GM12891 (cell line): ENCODE results near the gene NCR1.
"Not testable (repeated sequence)": the region's sequence is repeated elsewhere in the genome, so short reads cannot be mapped to it uniquely, and the experiment has no call there.

Experiments used
- DNase-seq: peaks from one replicate; pipeline ENCODE4 v3.0.0; 2011; ENCODE audit warnings: low spot score; ENCODE audit not compliant: insufficient read length
- FAIRE-seq: peaks from 2 replicates; lab custom pipeline; 2011; peaks lifted over from hg19 to GRCh38; lab: Jason Lieb, UNC
- PAX5 ChIP-seq: IDR thresholded peaks from 2 replicates; pipeline ENCODE4 v1.6.1; 2011; ENCODE audit warnings: low read length, moderate library complexity, mild to moderate bottlenecking; ENCODE audit not compliant: insufficient read depth, severe bottlenecking
- POLR2A ChIP-seq: IDR thresholded peaks from 2 replicates; pipeline ENCODE4 v1.6.1; 2011; ENCODE audit warnings: low read depth, low read length, control low read depth
- POLR2AphosphoS5 ChIP-seq: IDR thresholded peaks from 2 replicates; pipeline ENCODE4 v1.6.1; 2011; ENCODE audit warnings: low read depth, low read length, control low read depth
- POU2F2 ChIP-seq: IDR thresholded peaks from 2 replicates; pipeline ENCODE4 v1.6.1; 2011; ENCODE audit warnings: low read depth, mild to moderate bottlenecking, control low read depth, low read length, moderate library complexity
- SPI1 ChIP-seq: IDR thresholded peaks from 2 replicates; pipeline ENCODE4 v1.6.1; 2011; ENCODE audit warnings: low read depth, low read length, control low read depth
- TAF1 ChIP-seq: IDR thresholded peaks from 2 replicates; pipeline ENCODE4 v1.6.1; 2011; ENCODE audit warnings: low read depth, low read length, control low read depth

NCR1 gene

DNA sequence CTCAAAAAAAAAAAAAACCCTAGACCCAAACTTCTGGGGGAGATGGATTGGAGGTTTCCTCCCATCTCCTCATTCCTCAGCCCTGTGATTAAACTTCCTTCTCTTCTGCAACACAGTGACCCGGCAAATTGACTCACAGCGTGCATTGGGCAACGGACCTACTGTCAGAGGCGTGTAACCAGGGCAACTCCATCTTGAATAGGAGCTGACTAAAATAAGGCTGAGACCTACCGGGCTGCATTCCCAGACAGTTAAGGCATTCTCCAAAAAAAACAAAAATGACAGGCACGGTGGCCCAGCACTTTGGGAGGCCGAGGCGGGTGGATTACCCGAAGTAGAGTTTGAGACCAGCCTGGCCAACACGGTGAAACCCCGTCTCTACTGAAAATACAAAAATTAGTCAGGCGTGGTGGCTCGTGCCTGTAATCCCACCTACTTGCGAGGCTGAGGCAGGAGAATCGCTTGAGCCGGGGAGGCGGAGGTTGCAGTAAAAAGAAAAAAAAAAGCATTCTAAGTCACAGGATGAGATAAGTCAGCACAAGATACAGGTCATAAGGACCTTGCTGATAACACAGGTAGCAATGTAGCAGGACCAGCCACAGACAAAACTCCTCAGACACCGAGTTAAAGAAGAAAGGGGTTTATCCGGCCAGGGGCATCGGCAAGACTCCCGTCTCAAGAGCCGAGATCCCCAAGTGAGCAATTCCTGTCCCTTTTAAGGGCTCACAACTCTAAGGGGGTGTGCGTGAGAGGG lies 46.8 kb downstream of the NCR1 start:
- DNase-seq: no peak
- FAIRE-seq: no peak
- no peak for TF ChIP-seq TAF1

DNA sequence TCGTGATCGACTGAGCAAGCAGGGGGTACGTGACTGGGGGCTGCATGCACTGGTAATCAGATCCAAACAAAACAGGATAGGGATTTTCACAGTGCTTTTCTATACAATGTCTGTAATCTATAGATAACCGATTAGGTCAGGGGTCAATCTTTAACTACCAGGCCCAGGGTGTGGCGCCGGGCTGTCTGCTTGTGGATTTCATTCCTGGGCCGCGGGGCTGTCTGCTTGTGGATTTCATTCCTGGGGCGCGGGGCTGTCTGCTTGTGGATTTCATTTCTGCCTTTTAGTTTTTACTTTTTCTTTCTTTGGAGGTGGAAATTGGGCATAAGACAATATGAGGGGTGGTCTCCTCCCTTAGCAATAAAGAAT lies 47.4 kb downstream of the NCR1 start:
- FAIRE-seq, DNase-seq: not testable (repeated sequence)

DNA sequence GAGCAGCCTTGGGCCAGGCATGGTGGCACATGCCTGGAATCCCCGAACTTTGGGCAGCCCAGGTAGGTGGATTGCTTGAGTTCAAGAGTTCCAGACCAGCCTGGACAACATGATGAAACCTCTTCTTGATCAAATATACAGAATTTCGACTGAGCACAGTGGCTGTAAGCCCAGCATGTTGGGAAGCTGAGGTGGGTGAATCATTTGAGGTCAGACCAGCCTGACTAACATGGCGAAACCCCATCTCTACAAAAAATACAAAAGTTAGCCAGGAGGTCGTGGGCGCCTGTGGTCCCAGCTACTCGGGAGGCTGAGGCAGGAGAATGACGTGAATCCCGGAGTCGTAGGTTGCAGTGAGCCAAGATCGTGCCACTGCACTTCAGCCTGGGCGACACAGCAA lies 49.4 kb downstream of the NCR1 start:
- TF ChIP-seq POLR2AphosphoS5: no peak
- no peak for TF ChIP-seq POU2F2
- no peak for TF ChIP-seq SPI1
- TF ChIP-seq POLR2A: no peak
- TF ChIP-seq PAX5: no peak
- no peak for TF ChIP-seq TAF1
- FAIRE-seq: no peak
- no peak for DNase-seq

DNA sequence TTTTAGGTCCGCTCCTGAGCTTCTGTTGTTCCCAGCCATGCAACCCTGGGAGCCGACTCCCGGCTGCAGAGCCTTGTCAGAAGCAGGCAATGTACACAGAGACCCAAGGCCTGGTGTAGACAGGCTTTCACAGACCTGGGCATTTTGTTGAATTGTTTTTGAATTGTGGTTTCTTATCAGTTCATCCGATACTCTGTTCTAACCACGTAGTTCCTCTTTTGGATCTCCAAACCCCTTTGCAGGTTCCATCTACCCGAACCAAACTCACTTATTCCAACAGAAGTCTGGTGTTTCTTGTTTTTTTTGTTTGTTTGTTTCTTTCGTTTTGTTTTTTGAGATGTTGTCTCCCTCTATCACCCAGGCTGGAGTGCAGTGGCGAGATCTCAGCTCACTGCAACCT lies 53.9 kb downstream of the NCR1 start:
- TF ChIP-seq SPI1: peak; percentile 90
- no peak for TF ChIP-seq POLR2AphosphoS5
- peak; percentile 85 for FAIRE-seq
- DNase-seq: peak; percentile 48
